Spleen (tissue), 11 donors: ENCODE results near the gene CTH. TPM values are rescaled to one million over a fixed set of nuclear protein-coding genes. Genes with fewer than 3 reads are reported as not detected.

ENCODE experiments used
- DNase-seq: peaks from one replicate; pipeline ENCODE4 v3.0.0-alpha.2; 2020
- H3K27ac ChIP-seq, 8 donors: fragments of 200-600 bp; sonication (generic) in 7 of 8; 1 replicate in 4 of 8; 2 replicates in 4 of 8; pipeline versions ENCODE4 v1.5.0 to v1.8.0; 2016 to 2021; ENCODE audit warnings: inconsistent platforms in 4 of 8, mild to moderate bottlenecking in 4 of 8, moderate library complexity in 1 of 8
- H3K27me3 ChIP-seq, 7 donors: fragments of 200-600 bp; sonication (generic) in 6 of 7; replicated peaks in 1 of 7; 1 replicate in 4 of 7; 2 replicates in 3 of 7; pipeline versions ENCODE4 v1.5.0 to v1.8.0; 2016 to 2021; ENCODE audit warnings: inconsistent platforms in 3 of 7, mild to moderate bottlenecking in 1 of 7
- H3K36me3 ChIP-seq, 6 donors: fragments of 200-600 bp; sonication (generic) in 5 of 6; 1 replicate in 4 of 6; 2 replicates in 2 of 6; pipeline versions ENCODE4 v1.5.0 to v1.8.0; 2016 to 2021; ENCODE audit warnings: inconsistent platforms in 2 of 6
- H3K4me1 ChIP-seq, 6 donors: fragments of 200-600 bp; sonication (generic) in 5 of 6; 1 replicate in 3 of 6; 2 replicates in 3 of 6; pipeline versions ENCODE4 v1.5.0 to v1.8.0; 2016 to 2021; ENCODE audit warnings: inconsistent platforms in 3 of 6
- H3K4me3 ChIP-seq, 8 donors: fragments of 200-600 bp; sonication (generic) in 7 of 8; 1 replicate in 4 of 8; 2 replicates in 4 of 8; pipeline versions ENCODE4 v1.5.0 to v1.8.0; 2016 to 2021; ENCODE audit warnings: inconsistent platforms in 4 of 8, mild to moderate bottlenecking in 4 of 8, moderate library complexity in 2 of 8
- H3K9me3 ChIP-seq, 8 donors: fragments of 200-600 bp; sonication (generic) in 7 of 8; 1 replicate in 4 of 8; 2 replicates in 4 of 8; pipeline versions ENCODE4 v1.5.0 to v1.8.0; 2016 to 2021; ENCODE audit warnings: inconsistent platforms in 4 of 8
- POLR2A ChIP-seq, 3 donors: fragments of 450-650 bp; IDR thresholded peaks; one replicate each; pipeline ENCODE4 v1.5.1; 2017; ENCODE audit warnings: antibody characterized with exemption in 3 of 3, mild to moderate bottlenecking in 1 of 3
- POLR2AphosphoS5 ChIP-seq, 3 donors: sonication (generic); formaldehyde crosslinking; IDR thresholded peaks; one replicate each; pipeline ENCODE4 v1.5.1; 2017; ENCODE audit warnings: antibody characterized with exemption in 3 of 3
- WGBS, 5 donors: extraction: QIAGEN DNeasy Blood & Tissue Kit in 3 of 5; methylation state at CpG; one replicate each; pipeline versions ENCODE4 v1.1.5 to v1.1.7; 2013 to 2018; 5-methylcytosine and 5-hydroxymethylcytosine counted together
- intact Hi-C: fragments of 100-400 bp; cut with DNase I; formaldehyde crosslinking; loops from one replicate; pipeline ENCODE4 v1.15.0; 2023; ENCODE audit warnings: low total_unique reads
- polyA plus RNA-seq, 3 donors: library from polyadenylated mRNA; stranded (reverse); fragments of 200-250 nt; gene quantifications; one replicate each; pipeline ENCODE4 v1.2.1, GENCODE V29; 2013
- total RNA-seq, 7 donors: library from RNA; depleted of rRNA in 3 of 7; stranded (reverse); fragments of >200 nt in 3 of 7; fragmentation: NEBNext Ultra II Directional in 4 of 7; extraction: Animal tissue kit (Norgen Biotek cat#: 25700) in 4 of 7; gene quantifications; one replicate each; pipeline versions ENCODE4 v1.1.0 to v1.2.1, GENCODE V29; 2016 to 2021
- TF ChIP-seq, protein P1 (sequence below), 11 experiments: fragments of 200-600 bp in 7 of 11; fragments of 450-650 bp in 4 of 11; sonication (generic) in 4 of 11; IDR thresholded peaks in 8 of 11; conservative IDR thresholded peaks in 3 of 11; 1 replicate in 7 of 11; 2 replicates in 4 of 11; pipeline versions ENCODE4 v1.4.0 to v1.8.0; 2016 to 2021; ENCODE audit warnings: antibody characterized with exemption in 11 of 11, inconsistent platforms in 4 of 11, mild to moderate bottlenecking in 1 of 11
- donor health status: healthy with polysubstance abuse.
- donor health status: DM: no; HTN: no; CAD: no; lungs with moderate emphysema.
- donor health status: DM: no; HTN: no; CAD: no.
- donor health status: Bipolar disorder and iron deficiency.
- donor health status: healthy.
- donor health status: DM: no; HTN: no; CAD: no.
- donor health status: DM: yes; HTN: yes; CAD: no.

CTH gene
- total and polyA plus RNA-seq, 10 donors: 0.80 to 2.7 (median 1.3) TPM

DNA sequence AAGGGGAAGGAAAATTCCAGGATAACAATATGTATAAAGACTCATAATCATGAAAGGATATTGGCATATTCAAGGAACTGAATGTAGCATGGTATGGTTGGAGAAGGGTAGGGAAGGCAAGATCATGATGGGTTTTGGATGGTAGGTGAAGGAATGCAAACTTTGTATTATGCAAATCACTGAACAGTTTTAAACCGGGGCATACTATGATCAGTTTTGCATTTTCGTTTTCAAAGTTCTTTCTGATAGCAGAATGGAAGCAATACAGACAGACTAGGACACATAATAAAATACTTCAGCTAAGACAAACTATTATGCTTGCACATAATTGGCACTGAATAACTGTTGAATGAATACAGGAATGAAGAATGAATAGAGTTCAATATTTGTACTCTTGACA lies 14.5 kb upstream of the CTH start:
- 65 to 92% (median 72%) methylated on average over 2 of the region's 2 CpGs for WGBS, 5 donors
- Histone ChIP-seq H3K36me3 (no peaks in the 10 kb centered on the region), H3K27me3 (no peaks in the 10 kb centered on the region), H3K9me3 (no peaks in the 10 kb centered on the region), H3K27ac (no peak overlapping the region), H3K4me3 (no peak overlapping the region), H3K4me1 (no peaks in the 10 kb centered on the region)
- DNase-seq: no peak
- intact Hi-C loops: no loop called here
- TF ChIP-seq, protein P1, sequence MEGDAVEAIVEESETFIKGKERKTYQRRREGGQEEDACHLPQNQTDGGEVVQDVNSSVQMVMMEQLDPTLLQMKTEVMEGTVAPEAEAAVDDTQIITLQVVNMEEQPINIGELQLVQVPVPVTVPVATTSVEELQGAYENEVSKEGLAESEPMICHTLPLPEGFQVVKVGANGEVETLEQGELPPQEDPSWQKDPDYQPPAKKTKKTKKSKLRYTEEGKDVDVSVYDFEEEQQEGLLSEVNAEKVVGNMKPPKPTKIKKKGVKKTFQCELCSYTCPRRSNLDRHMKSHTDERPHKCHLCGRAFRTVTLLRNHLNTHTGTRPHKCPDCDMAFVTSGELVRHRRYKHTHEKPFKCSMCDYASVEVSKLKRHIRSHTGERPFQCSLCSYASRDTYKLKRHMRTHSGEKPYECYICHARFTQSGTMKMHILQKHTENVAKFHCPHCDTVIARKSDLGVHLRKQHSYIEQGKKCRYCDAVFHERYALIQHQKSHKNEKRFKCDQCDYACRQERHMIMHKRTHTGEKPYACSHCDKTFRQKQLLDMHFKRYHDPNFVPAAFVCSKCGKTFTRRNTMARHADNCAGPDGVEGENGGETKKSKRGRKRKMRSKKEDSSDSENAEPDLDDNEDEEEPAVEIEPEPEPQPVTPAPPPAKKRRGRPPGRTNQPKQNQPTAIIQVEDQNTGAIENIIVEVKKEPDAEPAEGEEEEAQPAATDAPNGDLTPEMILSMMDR (IDR thresholded peaks at IDR 0.05 in 8 of 11, conservative IDR thresholded peaks at IDR 0.05 in 3 of 11): no peak
- TF ChIP-seq POLR2A (IDR thresholded peaks at IDR 0.05) (no peak), POLR2AphosphoS5 (IDR thresholded peaks at IDR 0.05) (no peak)

DNA sequence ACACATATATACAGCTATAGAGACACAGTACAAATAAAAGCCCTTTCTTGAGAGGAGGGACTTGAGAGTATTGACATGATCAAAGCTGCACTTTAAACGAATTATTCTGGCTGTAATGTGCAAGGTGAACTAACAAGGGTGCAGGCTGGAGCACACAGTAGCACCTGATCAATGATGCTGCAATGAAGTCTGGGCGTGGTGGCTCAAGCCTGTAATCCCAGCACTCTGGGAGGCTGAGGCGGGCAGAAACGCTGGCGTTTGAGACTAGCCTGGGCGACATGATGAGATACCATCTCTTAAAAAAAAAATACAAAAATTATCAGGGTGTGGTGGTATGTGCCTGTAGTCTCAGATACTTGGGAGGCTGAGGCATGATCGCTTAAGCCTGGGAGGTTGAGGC lies 14.1 kb upstream of the CTH start:
- DNase-seq: no peak
- Histone ChIP-seq H3K36me3 (no peaks in the 10 kb centered on the region), H3K9me3 (no peaks in the 10 kb centered on the region), H3K27ac (no peak overlapping the region), H3K4me3 (no peak overlapping the region), H3K27me3 (no peaks in the 10 kb centered on the region), H3K4me1 (no peaks in the 10 kb centered on the region)
- whole genome bisulfite sequencing, 5 donors: 84 to 90% (median 85%) methylated on average over 7 of the region's 7 CpGs
- intact Hi-C loops: no loop called here
- TF ChIP-seq, protein P1 (IDR thresholded peaks at IDR 0.05 in 8 of 11, conservative IDR thresholded peaks at IDR 0.05 in 3 of 11): no peak
- TF ChIP-seq POLR2AphosphoS5 (IDR thresholded peaks at IDR 0.05) (no peak), POLR2A (IDR thresholded peaks at IDR 0.05) (no peak)

- Histone ChIP-seq H3K9me3 (no peaks in the 10 kb centered on the region), H3K27ac (no peak overlapping the region), H3K4me3 (no peak overlapping the region), H3K36me3 (no peaks in the 10 kb centered on the region), H3K4me1 (no peaks in the 10 kb centered on the region), H3K27me3 (no peaks in the 10 kb centered on the region)
- intact Hi-C loops: no loop called here
- TF ChIP-seq, protein P1 (IDR thresholded peaks at IDR 0.05 in 8 of 11, conservative IDR thresholded peaks at IDR 0.05 in 3 of 11): no peak
- no peak for TF ChIP-seq POLR2AphosphoS5 (IDR thresholded peaks at IDR 0.05)
- no peak for TF ChIP-seq POLR2A (IDR thresholded peaks at IDR 0.05)
- DNase-seq: no peak
- 82 to 93% (median 90%) methylated on average over 1 of the region's 1 CpG for WGBS, 5 donors
These were observed 10.7 kb upstream of the CTH start for GRCh38 chr1:70400335-70400734.

- no peak for DNase-seq
- Histone ChIP-seq H3K36me3 (no peaks in the 10 kb centered on the region), H3K4me1 (no peaks in the 10 kb centered on the region), H3K4me3 (no peak overlapping the region), H3K9me3 (no peaks in the 10 kb centered on the region), H3K27ac (no peak overlapping the region), H3K27me3 (peaks cover 0 to 4% (median 0%) of the 10 kb centered on the region in 7 donors)
- 76 to 91% (median 83%) methylated on average over 1 of the region's 1 CpG for WGBS, 5 donors
- TF ChIP-seq, protein P1 (IDR thresholded peaks at IDR 0.05 in 8 of 11, conservative IDR thresholded peaks at IDR 0.05 in 3 of 11): no peak
- no peak for TF ChIP-seq POLR2AphosphoS5 (IDR thresholded peaks at IDR 0.05)
- no peak for TF ChIP-seq POLR2A (IDR thresholded peaks at IDR 0.05)
- intact Hi-C loops: no loop called here
These were observed 9.1 kb upstream of the CTH start for GRCh38 chr1:70401974-70402373.
